Stimulated activated CD8-positive, alpha-beta memory T cell treated with anti-CD3 and anti-CD28 coated beads, Interleukin-15, amount 100 ng/mL, for 1 hour (primary cell): ENCODE measurements around the gene SBK3.
"Not testable (repeated sequence)": the region's sequence is repeated elsewhere in the genome, so short reads cannot be mapped to it uniquely, and the experiment has no call there.

ENCODE experiments used
- DNase-seq: peaks from one replicate; pipeline ENCODE4 v3.0.0-alpha.2; 2020; ENCODE audit warnings: low read depth

SBK3 gene

DNA sequence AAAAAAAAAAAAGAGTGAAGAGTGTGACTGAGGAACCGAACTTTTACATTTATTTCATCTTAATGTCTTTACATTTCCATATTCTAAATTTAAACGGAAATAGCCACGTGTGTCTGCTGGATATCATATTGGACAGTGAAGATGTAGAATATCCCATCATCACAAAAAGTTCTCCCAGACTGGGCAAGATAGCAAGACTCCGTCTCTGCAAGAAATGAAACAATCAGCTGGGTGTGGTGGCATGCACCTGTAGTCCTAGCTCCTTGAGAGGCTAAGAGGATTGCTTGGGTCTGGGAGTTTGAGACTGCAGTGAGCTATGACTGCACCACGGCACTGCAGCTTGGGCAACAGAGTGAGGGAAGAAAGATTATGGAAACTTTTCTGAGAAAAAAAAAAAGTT, 31.4 kb upstream of the SBK3 start:
- no peak for DNase-seq

DNA sequence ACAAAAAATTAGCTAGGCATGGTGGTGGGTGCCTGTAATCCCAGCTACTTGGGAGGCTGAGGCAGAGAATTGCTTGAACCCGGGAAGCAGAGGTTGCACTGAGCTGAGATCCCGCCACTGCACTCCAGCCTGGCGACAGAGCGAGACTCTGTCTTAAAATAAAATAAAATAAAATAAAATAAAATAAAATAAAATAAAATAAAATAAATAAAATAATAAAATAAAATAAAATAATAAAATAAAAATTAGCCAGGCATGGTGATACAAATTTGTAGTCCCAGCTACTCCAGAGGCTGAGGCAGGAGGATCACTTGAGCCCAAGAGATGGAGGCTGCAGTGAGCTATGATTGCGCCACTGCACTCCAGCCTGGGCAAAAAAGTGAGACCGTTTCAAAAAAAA, 28.6 kb upstream of the SBK3 start:
- DNase-seq: not testable (repeated sequence)

DNA sequence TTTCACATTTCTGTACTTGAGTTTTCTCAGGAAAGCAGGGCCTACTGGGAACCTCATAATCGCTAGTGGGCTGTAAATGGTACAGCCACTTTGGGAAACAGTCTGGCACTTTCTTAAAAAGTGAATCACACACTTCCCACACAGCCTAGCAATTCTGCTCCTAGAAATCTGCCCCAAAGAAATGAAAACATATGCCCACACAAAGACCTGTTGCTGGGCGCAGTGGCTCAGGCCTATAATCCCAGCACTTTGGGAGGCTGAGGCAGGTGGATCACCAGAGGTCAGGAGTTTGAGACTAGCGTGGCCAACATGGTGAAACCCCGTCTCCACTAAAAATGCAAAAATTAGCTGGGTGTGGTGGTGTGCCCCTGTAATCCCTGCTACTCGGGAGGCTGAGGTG, 24.1 kb upstream of the SBK3 start:
- not testable (repeated sequence) for DNase-seq

DNA sequence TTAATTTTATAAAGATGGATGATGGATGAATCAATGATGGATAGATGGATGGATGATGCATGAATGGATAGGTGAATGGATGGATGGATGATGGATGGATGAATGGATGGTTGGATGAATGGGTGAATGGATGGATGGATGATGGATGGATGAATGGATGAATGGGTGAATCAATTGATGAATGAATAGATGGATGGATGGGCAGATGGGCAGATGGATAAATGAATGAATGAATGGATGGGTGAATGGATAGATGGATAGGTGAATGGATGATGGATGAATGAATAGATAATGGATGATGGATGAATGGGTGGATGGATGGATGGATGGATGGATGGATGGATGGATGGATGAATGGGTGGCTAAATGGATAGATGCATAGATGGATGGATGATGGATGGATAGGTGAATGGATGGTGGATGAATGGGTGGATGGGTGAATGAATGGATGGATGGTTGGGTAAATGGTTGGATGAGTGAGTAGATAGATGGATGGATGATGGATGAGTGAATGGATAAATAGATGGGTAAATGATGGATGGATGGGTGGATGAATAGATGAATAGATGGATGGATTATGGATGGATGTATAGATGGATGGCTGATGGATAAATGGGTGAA, 22.5 kb upstream of the SBK3 start:
- no peak for DNase-seq

DNA sequence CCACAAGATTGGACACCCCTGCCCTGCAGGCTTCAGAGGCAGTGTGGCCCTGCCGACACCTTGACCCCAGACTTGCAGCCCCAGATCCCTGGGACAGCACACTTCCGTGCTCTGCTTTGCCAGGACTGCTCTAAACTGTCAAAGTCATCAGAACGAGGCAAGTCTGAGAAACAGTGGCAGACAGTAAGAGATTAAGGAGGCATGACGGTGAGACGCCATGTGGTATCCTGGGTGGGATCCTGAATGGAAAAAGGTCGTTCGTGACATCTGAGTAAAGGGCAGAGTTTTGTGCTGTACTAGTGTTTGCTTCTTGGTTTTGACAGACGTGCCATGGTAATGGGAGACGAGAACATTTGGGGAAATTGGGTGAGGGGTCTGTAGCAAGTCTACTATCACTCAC, 21.5 kb upstream of the SBK3 start:
- no peak for DNase-seq

DNA sequence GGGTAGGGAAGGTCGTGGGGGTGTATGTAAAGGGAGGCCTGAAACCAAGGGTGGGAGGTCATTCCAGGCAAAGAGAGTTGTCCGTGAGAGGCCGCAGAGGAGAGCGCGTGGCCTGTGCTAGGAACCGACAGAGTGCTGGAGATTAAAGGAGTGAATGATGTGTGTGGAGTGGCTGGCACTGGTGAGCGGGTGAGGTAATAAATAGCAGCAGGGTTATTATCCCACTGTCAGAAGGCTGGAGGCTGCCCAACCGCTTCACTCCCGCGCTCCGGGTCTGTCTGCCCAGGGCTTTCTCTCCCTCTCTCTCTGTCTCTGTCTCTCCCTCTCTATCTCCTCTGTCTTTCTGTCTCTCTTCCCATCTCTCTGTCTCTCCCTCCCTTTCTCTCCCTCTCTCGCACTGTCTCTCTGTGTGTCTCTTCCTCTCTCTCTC, 17.9 kb upstream of the SBK3 start:
- DNase-seq: no peak

DNA sequence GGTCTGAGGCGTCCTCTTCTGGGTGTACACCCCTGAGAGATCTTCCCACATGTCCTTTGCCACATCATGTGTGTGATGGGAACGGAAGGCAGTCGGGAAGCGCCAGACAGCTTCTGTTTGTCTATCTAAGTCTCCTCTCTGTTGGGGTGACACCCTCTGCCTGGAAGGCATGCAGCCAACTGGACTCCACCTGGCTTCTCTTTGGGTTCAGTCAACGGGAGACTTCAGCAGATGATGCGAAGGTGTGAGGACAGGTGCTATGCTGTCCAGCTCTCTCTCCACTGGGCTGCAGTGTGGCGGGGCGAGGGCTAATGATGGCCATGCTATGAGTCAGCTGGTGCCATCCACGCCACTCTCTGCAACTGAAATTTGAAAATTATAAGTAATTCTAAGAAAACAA, 14.3 kb upstream of the SBK3 start:
- DNase-seq: no peak

DNA sequence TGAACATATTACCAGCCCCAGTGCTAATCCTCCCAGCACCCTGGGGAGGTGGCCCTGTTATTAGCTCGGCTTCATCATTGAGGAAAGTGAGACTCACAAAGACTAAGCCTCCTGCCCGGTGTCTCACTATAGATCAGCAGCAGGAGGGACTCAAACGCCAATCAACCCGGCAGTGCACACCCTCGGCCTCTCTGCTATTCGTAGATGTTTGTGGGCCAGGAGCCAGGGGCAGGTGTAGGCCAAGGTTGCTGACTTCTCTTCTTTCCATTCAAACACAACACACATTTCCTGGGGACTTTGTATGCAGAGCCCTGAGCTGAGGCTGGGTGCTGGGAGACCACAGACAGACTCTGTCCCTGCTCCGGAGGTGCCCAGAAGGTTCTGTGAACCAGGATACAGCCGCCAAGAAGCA, 9.4 kb upstream of the SBK3 start:
- DNase-seq: no peak

DNA sequence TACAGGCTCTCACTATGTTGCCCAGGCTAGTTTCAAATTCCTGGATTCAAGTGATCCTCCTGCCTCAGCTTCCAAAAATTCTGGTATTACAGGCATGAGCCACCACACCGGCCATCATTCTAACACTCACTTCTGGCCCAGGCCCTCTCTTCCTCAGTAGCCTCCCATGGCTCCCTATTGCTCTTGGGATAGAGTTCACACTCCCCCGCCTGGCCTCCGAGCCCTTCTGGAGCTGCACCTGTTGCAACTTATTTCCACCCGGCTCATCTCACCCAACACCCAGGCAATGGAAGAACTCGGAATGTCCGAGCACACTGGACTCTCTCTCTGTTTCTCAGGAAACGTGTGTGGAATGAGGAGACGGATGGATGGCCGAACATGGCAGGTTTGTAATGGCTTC, 9.0 kb upstream of the SBK3 start:
- no peak for DNase-seq

DNA sequence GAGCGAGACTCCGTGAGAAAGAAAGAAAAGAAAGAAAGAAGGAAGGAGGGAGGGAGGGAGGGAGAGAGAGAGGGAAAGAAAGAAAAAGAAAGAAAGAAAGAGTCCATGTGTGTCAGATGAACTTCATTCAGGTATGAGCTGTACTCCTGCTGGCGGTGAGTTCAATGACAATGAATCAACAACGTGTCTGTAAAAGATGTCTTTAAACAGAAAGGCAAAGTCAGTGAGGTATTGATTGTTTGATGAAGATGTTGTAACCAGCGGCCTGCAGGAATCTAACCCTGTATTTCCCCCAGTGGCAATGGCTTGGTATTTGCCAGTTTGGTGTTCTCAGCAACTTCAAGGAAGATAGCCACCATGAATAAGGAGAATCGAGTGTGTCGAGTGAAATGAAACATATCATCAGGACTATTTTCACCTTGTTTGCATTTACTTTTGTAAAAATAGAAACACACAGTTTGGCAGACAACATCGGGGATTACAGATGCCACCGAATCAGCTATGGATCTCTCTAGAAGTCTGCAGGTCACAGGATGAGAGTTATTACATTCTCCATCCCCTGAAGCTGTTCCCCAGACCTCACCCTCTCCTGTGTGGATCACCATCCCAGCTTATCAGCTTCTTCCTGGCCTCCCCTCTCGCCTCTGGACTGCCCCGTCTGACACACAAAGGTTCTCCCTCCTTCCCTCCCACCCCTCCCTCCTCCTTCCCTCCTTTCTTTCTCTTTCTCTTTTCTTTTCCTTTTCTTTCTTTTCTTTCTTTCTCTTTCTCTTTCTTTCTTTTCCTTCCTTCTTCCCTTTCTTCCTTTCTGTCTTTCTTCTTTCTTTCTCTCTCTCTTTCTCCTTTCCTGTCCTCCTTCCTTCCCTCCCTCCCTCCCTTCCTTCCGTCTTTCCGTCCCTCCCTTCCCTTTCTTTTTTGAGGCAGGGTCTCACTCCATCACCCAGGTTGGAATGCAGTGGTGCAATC, 8.2 kb upstream of the SBK3 start:
- no peak for DNase-seq

DNA sequence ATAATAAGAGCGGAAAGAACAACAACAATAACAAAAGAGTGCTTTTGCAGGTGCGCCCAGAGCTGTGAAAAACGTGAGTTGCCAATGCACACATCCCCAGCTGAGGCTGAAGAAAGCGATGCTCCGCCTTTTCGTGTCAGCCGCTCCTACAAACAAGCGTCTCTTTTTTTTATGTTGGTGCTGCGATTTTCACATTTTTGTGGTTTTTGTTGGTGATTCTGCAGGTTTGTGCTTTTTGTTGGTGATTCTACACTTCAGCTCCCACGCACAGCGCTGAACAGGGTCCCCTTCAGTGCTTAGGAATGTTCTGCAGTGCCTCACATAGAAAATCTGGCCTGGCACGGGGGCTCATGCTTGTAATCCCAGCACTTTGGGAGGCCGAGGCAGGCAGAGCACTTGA, 7.3 kb upstream of the SBK3 start:
- no peak for DNase-seq

DNA sequence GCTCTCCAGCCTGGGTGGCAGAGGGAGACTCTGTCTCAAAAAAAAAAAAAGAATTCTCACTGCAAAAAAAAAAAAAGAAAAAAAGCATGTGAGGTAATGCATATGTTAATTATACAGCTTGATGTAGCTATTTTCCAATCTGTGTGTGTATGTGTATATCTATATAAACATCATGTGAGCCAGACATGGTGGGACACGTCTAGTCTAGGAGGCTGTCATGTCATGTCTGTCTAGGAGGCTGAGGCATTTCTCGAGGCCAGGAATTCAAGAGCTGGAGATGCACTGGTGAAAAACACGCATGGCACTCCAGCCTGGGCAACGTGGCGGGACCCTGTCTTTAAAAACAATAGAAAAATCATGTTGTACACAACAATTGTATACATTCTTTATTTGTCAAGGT, 6.9 kb upstream of the SBK3 start:
- DNase-seq: no peak

DNA sequence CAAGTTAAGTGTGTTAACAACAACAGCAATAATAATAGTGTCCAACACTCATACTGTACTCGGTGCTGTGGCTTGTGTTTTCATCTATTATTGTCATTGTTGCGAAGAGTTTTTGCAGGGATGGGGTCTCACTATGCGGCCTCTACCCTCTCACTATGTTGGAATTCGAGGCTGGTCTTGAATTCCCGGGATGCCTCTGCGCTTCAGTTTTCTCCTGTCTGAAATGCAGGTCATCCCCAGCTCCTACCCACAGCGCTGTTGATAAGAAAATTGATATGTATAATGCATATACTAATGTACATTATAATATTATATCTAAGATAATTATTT, 4.9 kb upstream of the SBK3 start:
- DNase-seq: no peak

DNA sequence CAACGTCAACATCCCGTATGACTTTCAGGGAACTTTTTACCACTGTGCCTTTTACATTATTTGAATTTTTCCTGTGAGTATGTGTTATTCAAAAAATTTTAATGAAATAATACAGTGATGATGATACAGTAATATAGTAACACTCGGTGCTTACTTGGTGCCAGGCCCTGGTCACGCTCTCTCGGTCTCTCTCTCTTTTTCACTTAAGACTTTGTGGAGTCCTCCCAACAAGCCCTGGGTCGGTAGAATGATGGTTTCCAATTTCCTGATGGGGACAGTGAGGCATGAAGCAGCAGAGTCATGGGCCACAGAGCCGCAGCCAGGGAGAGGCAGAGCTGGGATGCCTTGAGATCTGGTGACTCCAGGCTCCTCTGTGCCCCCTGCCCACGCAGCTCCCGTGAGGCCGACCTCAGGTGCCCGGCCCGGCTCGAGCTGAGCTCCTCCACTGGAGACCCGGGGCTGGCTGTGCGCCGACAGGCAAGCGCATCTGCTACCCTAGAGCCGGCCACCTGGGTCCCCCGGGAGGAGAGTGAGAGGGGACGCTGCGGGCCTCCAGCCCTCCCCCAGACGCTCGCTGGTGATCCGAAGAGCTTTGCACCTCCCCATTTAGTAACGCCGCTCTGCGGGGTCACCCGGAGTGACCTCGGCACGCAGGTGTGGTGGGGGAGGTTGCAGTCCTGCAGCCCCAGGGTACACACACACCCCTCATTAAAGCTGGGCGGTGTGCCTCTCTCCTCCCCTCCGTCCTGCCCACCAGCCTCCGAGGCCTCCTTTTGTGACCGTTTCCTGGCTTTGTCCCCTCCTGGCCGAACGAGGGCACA, 4.4 kb upstream of the SBK3 start:
- no peak for DNase-seq

DNA sequence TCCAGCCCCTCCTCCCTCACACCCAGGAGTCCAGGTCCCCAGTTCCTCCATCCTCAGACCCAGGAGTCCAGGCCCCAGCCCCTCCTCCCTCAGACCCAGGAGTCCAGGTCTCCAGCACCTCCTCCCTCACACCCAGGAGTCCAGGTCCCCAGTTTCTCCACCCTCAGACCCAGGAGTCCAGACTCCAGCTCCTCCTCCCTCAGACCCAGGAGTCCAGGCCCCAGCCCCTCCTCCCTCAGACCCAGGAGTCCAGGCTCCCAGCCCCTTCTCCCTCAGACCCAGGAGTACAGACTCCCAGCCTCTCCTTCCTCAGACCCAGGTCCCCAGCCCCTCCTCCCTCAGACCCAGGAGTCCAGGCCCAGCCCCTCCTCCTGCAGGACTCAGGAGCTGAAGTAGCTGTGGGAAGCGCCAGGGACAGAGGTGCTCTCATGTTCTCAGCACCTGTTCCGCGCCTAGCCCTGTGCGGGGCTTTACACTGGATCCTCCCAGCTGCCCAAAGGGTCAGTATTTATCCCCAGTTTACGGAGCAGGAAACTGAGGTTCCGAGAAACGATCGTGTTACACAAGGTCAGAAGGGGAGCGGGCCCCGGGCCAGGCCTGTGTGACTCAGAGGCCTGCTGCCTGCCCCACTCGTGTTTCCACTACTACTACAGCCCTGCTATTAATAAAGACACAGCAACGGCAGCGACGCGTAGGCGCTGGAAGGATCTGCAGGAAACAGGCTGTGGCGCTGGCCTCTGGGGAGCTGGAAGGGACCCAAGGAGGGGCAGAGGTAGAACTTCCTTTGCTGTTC, 1.7 kb upstream of the SBK3 start:
- DNase-seq: no peak

DNA sequence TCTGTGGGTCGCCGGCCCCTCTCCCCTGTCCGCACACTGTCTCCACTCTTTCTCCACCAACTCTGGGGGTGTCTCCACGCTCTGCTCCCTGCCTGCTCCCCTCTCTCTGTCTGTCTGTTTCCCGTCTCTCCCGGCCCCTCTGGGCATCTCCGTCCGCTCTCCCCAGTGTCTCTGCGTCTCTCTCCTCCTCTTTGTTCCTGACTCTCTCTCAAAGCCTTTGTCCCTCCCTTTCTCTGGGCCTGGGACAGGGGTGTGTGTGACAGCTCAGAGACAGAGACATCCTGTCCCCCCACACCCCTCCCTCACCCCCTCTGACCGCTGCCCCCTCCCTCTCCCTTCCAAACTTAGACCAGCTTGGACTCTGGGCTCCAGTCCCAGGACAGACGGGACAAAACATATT, 668 bp upstream of the SBK3 start:
- DNase-seq: no peak

DNA sequence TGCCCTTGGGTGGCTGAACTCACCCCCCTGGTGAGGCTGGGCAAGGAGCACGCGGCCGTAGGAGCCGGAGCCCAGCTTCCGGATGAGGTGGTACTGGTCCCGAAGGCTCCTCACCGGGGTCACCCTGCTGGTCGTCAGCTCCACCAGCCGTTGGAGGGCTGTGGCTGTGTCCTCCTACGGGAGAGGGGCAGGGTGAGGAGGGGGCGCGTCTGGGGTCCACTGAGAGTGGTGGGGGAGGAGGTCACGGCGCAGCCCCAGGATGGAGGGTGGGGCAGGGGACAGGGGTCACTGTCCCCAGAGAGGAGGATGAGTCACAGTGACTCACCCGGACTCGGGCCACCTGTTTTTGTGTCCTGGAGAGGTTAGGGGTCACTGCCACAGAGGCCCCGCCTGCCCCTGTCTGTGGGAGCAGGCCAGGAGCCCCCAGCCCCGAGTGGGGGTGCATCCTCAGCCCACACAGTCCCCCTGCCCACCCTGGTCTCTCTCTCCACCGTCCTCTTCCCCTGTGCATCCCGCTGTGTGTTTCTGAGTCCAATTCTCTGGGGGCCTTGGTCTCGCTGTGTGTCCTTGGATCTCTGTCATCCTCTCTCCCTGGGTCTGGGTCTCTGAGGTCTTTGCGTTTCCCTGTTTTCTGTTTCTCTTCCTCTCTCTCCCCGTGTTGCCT, 435 bp downstream of the SBK3 start:
- no peak for DNase-seq

DNA sequence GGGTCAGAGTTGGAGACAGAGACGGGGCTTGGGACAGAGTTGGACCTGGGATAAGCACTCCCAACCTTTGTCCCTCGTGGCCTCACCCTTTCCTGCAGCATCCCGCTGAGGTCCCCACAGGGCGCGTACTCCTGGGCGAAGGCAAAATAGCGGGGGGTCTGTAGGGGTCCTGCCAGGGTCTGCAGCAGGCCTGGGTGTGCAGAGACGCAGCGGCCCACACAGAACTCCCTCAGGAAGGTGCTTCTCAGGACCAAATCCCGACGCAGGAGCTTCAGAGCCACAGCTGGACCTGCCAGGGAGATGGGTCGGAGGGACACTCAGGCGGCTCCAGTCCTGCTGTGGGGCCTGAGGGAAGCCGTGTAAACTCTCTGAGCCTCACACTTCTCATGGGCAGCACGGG, 1.3 kb downstream of the SBK3 start:
- DNase-seq: no peak

DNA sequence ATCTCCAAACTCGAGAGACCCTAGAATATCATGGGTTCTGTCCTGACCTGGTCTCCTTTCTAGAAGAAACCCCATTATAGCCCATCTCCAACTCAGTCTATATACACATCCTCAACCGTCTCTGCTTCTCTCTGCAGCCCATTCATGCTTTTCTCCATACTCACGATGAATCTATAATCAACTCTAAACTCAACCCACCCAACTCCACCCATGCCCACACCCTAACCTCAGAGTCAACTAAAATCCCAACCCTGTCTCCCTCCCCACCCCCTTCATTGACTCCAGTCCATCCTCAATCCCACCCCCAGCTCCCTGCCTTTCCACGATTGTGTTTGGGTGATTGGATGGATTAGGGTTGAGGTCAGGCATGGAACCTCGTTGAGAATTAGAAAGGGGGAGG, 1.8 kb downstream of the SBK3 start:
- DNase-seq: no peak

DNA sequence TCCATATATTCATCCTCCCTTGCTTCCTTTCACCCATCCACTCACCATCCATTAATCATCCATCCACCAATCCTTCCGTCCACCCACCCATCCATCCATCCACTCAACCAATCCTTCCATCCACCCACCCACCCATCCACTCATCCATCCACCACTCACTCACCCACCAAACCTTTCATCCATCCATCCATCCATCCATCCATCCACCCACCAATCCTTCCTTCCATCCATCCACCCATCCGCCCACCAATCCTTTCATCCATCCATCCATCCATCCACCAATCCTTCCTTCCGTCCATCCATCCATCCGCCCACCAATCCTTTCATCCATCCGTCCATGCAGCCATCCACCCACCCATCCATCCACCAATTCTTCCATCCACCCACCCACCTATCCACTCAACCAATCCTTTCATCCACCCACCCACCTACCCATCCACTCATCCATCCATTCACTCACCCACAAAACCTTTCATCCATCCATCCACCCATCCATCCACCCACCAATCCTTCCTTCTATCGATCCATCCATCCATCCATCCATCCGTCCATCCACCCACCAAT, 3.0 kb downstream of the SBK3 start:
- no peak for DNase-seq

DNA sequence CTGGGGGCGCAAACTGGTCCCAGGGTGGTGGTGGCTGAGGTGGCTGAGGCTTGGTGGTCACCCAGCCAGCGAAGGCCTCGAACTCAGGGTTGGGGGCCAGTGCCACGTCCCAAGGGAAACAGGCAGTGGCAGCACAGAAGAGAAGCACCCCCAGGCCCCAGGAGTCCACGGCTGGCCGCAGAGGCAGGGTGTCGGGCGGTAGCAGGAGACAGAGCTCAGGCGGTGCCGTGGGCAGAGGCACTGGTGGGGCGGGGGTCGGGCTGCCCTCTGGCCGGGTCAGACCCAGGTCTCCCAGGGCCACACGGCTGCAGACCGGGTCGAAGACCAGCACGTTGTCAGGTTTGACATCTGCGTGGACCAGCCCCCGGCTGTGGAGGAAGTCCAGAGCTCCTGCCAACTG, 4.3 kb downstream of the SBK3 start:
- no peak for DNase-seq
